HL-60 (cell line): Measurements from ENCODE around the gene CD44.

Experiments used
- DNase-seq, 2 experiments: peaks; one replicate each; pipeline ENCODE4 v3.0.0-alpha.2; 2010 to 2020; ENCODE audit warnings: low read depth in 1 of 2, low spot score in 1 of 2
- H3K27ac ChIP-seq: fragments of 250-450 bp; sonication (Bioruptor Pico); replicated peaks from 2 replicates; pipeline ENCODE4 v1.5.1; 2020; ENCODE audit warnings: mild to moderate bottlenecking, moderate library complexity
- H3K27me3 ChIP-seq: fragments of 250-450 bp; sonication (Bioruptor Pico); 2 replicates; pipeline ENCODE4 v1.5.1; 2021; ENCODE audit warnings: mild to moderate bottlenecking, moderate library complexity; ENCODE audit not compliant: insufficient read depth, poor library complexity, severe bottlenecking
- H3K4me3 ChIP-seq: replicated peaks from 2 replicates; pipeline ENCODE4 v1.5.1; 2011; ENCODE audit warnings: mild to moderate bottlenecking, control low read depth, low read length; ENCODE audit not compliant: insufficient read depth
- CTCF ChIP-seq: IDR thresholded peaks from one replicate; pipeline ENCODE4 v1.5.1; 2011; ENCODE audit warnings: low read length, control low read depth, inconsistent platforms; ENCODE audit not compliant: insufficient read depth
- GABPA ChIP-seq: IDR thresholded peaks from 2 replicates; pipeline ENCODE4 v1.6.1; 2012; ENCODE audit warnings: low read depth
- POLR2AphosphoS5 ChIP-seq: IDR thresholded peaks from 2 replicates; pipeline ENCODE4 v1.6.1; 2012; ENCODE audit warnings: low read depth
- REST ChIP-seq: IDR thresholded peaks from 2 replicates; pipeline ENCODE4 v1.6.1; 2012; ENCODE audit warnings: low read depth; ENCODE audit not compliant: insufficient replicate concordance
- SPI1 ChIP-seq: IDR thresholded peaks from 2 replicates; pipeline ENCODE4 v1.6.1; 2012; ENCODE audit warnings: low read depth, mild to moderate bottlenecking, borderline replicate concordance

CD44 gene

DNA sequence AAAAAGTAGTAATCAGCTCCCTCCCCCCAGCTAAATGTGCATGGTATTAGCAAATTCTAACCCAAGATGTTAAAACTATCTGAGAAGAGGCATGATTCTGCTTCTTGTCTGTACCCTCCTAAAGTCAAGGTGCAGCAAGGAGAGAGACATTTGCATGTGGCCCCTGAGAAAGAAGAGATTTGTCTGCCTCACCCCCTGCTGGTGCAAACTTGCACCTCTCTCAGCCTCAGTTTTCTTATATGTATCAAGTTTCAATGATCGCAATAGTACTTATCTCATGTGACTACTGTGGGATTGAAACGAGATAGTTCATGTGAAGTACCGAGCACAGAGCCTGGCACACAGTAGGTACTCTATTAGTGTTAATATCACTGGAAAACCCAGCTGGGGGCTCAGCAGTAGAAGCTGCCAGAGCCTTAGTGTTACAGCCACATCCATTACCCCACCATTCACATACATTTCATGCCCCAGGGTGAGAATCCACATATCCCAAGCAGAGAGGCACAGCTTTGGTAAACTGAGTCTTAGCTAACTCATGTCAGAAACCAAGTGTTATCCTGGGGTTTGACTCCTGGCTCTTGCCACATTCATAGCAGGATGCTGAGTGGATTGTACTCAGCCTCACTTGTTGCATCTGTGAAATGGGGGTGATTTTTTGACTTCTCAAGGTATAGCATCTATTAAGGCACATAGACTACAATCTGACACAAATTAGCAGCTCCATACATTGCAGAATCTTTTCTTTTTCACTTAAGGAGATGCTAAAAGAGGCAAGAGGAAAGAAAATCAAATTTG lies 24.9 kb downstream of the CD44 start:
- TF ChIP-seq REST, result no peak
- TF ChIP-seq CTCF, result no peak
- no peak for TF ChIP-seq SPI1
- no peak for TF ChIP-seq POLR2AphosphoS5
- no peak for TF ChIP-seq GABPA
- DNase-seq, result peak in 1 of 2 experiments; percentile 23
- Histone ChIP-seq H3K4me3 (no peak overlapping the region), H3K27me3 (no peaks in the 10 kb centered on the region), H3K27ac (peak overlapping the region; percentile 21)

DNA sequence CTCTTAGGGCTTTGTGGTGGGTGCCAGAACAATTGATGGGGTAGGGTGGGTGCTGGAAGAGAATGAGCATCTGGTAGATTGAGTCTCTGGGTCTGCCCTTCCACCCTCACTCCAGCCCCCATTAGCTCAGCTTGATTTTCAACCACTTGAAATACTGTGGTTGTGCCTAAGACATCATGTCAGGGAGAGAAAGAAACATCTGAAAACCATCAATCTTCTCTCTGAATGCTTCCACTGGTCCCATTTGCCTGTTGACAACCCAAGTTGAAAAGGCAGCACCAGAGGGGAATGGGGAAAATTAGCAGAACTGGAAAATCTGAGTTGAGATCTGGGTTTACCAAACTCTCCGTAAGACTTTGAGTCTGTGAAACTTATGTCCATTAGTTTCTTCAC lies 26.1 kb downstream of the CD44 start:
- no peak overlapping the region for H3K27ac ChIP-seq
- no peak overlapping the region for H3K4me3 ChIP-seq
- DNase-seq, result no peak
- TF ChIP-seq SPI1, result no peak
- TF ChIP-seq CTCF, result no peak
- no peak for TF ChIP-seq REST
- no peak for TF ChIP-seq POLR2AphosphoS5
- TF ChIP-seq GABPA, result no peak
- H3K27me3 ChIP-seq, result no peaks in the 10 kb centered on the region

- peak; percentile 17 to 78 for DNase-seq
- TF ChIP-seq POLR2AphosphoS5, result no peak
- Histone ChIP-seq H3K27me3 (no peaks in the 10 kb centered on the region), H3K27ac (peak overlapping the region; percentile 53), H3K4me3 (no peak overlapping the region)
Observed at GRCh38 chr11:35165423-35166368, 26.7 kb downstream of the CD44 start.
